OCI-LY1 (cell line): ENCODE measurements around the gene ZNF462.

ENCODE experiments used
- EZH2 ChIP-seq: fragments of 200-600 bp; sonication (generic), shearing (Covaris generic); IDR thresholded peaks from 2 replicates; pipeline ENCODE4 v1.8.0; 2017; ENCODE audit warnings: borderline replicate concordance, mixed run types, mild to moderate bottlenecking, antibody characterized with exemption, low read length, moderate library complexity, mixed read lengths
- TF ChIP-seq, protein P1 (sequence below): fragments of 200-600 bp; sonication (generic), shearing (Covaris generic); IDR thresholded peaks from 2 replicates; pipeline ENCODE4 v1.5.1; 2017; ENCODE audit warnings: mild to moderate bottlenecking, antibody characterized with exemption, low read length, moderate library complexity, mixed read lengths

DNA sequence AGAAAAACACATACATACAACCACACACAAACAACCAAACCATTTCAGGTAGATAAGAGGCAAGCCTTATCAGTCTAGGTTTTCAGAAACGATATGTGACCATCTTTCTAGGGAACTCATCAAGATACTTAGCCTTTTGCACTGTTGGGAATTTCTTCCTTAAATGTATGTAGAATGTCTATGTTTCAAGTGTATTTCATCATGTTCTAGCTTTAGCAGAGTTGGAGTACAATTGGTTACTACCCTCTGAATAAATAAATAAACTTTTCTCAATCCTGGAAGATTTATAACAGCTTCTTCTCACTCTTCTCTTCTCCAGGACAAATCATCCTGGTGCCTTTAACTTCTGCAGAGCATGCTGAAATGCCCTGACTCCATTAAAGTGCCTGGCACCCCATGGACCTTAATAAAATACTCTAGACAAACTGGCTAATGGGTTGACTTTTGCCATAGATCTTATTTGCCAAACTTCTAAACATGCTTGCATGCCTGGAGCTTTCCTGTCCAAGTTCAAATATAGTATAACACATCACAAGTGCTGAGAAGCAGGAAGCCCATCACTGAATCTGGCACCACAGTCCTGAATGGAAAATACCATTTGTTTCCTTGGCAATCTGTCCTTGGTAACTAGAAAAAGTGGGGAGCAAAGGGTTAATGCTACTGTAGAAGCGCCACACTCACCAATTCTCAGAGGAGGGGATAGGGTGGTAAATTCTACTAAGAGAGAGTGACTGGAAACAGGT is 33.1 kb upstream of the ZNF462 start:
- TF ChIP-seq, protein P1, sequence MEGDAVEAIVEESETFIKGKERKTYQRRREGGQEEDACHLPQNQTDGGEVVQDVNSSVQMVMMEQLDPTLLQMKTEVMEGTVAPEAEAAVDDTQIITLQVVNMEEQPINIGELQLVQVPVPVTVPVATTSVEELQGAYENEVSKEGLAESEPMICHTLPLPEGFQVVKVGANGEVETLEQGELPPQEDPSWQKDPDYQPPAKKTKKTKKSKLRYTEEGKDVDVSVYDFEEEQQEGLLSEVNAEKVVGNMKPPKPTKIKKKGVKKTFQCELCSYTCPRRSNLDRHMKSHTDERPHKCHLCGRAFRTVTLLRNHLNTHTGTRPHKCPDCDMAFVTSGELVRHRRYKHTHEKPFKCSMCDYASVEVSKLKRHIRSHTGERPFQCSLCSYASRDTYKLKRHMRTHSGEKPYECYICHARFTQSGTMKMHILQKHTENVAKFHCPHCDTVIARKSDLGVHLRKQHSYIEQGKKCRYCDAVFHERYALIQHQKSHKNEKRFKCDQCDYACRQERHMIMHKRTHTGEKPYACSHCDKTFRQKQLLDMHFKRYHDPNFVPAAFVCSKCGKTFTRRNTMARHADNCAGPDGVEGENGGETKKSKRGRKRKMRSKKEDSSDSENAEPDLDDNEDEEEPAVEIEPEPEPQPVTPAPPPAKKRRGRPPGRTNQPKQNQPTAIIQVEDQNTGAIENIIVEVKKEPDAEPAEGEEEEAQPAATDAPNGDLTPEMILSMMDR, result no peak
- TF ChIP-seq EZH2, result no peak
